Dermis blood vessel endothelial cell (primary cell): ENCODE data around the gene NGEF. TPM values are rescaled to one million over a fixed set of nuclear protein-coding genes. Genes with fewer than 3 reads are reported as not detected.

Experiments
- DNase-seq: peaks from one replicate; pipeline ENCODE4 v3.0.0; 2010
- total RNA-seq: library from RNA; depleted of rRNA; stranded (reverse); fragments of >200 nt; gene quantifications from 2 replicates; pipeline ENCODE4 v1.2.3, GENCODE V29; 2014

The NGEF gene
- total RNA-seq, 1 donor from 2014 or later = 0.17 TPM

GRCh38 chr2:233041722-233042323, 28.8 kb upstream of the NGEF start:
- DNase-seq = no peak

- DNase-seq = no peak
Observed at GRCh38 chr2:233040571-233040970, 27.5 kb upstream of the NGEF start.

- DNase-seq = no peak
Observed at GRCh38 chr2:233039846-233040530, 26.9 kb upstream of the NGEF start.

GRCh38 chr2:233039212-233039845, 26.3 kb upstream of the NGEF start:
- DNase-seq = no peak

GRCh38 chr2:233037078-233037477, 24.0 kb upstream of the NGEF start:
- DNase-seq = no peak

GRCh38 chr2:233036162-233036838, 23.2 kb upstream of the NGEF start:
- DNase-seq = no peak

- DNase-seq = no peak
Observed at GRCh38 chr2:233035426-233036161, 22.5 kb upstream of the NGEF start.

GRCh38 chr2:233034091-233034882, 21.2 kb upstream of the NGEF start:
- DNase-seq = no peak

GRCh38 chr2:233033672-233034071, 20.6 kb upstream of the NGEF start:
- no peak for DNase-seq

- DNase-seq = no peak
Observed at GRCh38 chr2:233032551-233033320, 19.7 kb upstream of the NGEF start, which contains the start of gene NEU2. TSS of gene NEU2 (plus strand) at chr2:233032672. CDS start at chr2:233032672, 0 bp downstream.

GRCh38 chr2:233031556-233032500, 18.8 kb upstream of the NGEF start:
- DNase-seq = no peak

- DNase-seq = no peak
Observed at GRCh38 chr2:233029321-233029720, 16.3 kb upstream of the NGEF start.

GRCh38 chr2:233026198-233026813, 13.2 kb upstream of the NGEF start:
- DNase-seq = no peak

GRCh38 chr2:233025706-233026105, 12.7 kb upstream of the NGEF start:
- no peak for DNase-seq

- no peak for DNase-seq
Observed at GRCh38 chr2:233023761-233024410, 10.8 kb upstream of the NGEF start.

GRCh38 chr2:233023007-233023760, 10.1 kb upstream of the NGEF start:
- no peak for DNase-seq

GRCh38 chr2:233022561-233022960, 9.5 kb upstream of the NGEF start:
- DNase-seq = no peak

- DNase-seq = peak; percentile 25
Observed at GRCh38 chr2:233021771-233022170, 8.7 kb upstream of the NGEF start.
